DND-41 (cell line): ENCODE results near the gene FTSJ3.

Experiments used
- ATAC-seq: fragments of 200-7000 bp; cut with Tn5 transposase; 3 replicates; pipeline ENCODE4 v1.9.1; 2021; ENCODE audit warnings: low read depth; ENCODE audit not compliant: insufficient read depth
- DNase-seq: peaks from one replicate; pipeline ENCODE4 v3.0.0-alpha.2; 2020
- H2AFZ ChIP-seq: 2 replicates; pipeline ENCODE4 v1.6.0; 2012; ENCODE audit warnings: low read depth, low read length
- H3K27ac ChIP-seq: 2 replicates; pipeline ENCODE4 v1.5.1; 2012; ENCODE audit warnings: low read length, inconsistent platforms
- H3K27me3 ChIP-seq: fragments of 200-600 bp; sonication (generic); 2 replicates; pipeline ENCODE4 v1.6.0; 2012; ENCODE audit warnings: low read length, mild to moderate bottlenecking, inconsistent platforms; ENCODE audit not compliant: insufficient read depth, poor library complexity
- H3K36me3 ChIP-seq: 2 replicates; pipeline ENCODE4 v1.5.1; 2012; ENCODE audit warnings: low read length, inconsistent platforms; ENCODE audit not compliant: insufficient read depth
- H3K4me1 ChIP-seq: 2 replicates; pipeline ENCODE4 v1.5.1; 2012; ENCODE audit warnings: mild to moderate bottlenecking, low read length; ENCODE audit not compliant: insufficient read depth
- H3K4me2 ChIP-seq: 2 replicates; pipeline ENCODE4 v1.6.0; 2012; ENCODE audit warnings: mild to moderate bottlenecking, moderate library complexity, low read length, inconsistent platforms; ENCODE audit not compliant: insufficient read depth
- H3K4me3 ChIP-seq, 2 experiments: fragments of 200-600 bp in 1 of 2; shearing (Covaris generic) in 1 of 2; 2 replicates each; pipeline ENCODE4 v1.5.1; 2012 to 2016; ENCODE audit warnings: inconsistent platforms in 2 of 2, low read length in 2 of 2, mild to moderate bottlenecking in 2 of 2, low read depth in 1 of 2, moderate library complexity in 1 of 2
- H3K79me2 ChIP-seq: 2 replicates; pipeline ENCODE4 v1.6.0; 2012; ENCODE audit warnings: low read length, inconsistent platforms; ENCODE audit not compliant: insufficient read depth
- H3K9ac ChIP-seq: 2 replicates; pipeline ENCODE4 v1.6.0; 2012; ENCODE audit warnings: low read depth, mild to moderate bottlenecking, inconsistent platforms, low read length, moderate library complexity
- H3K9me3 ChIP-seq: 2 replicates; pipeline ENCODE4 v1.5.1; 2012; ENCODE audit warnings: low read length, moderate library complexity, mild to moderate bottlenecking, inconsistent platforms; ENCODE audit not compliant: insufficient read depth, severe bottlenecking
- H4K20me1 ChIP-seq: 2 replicates; pipeline ENCODE4 v1.6.0; 2012; ENCODE audit warnings: low read length; ENCODE audit not compliant: insufficient read depth
- EZH2 ChIP-seq: IDR thresholded peaks from 3 replicates; pipeline ENCODE4 v1.6.1; 2012; ENCODE audit warnings: borderline replicate concordance, low read depth, mild to moderate bottlenecking, moderate library complexity, low read length, inconsistent platforms; ENCODE audit not compliant: severe bottlenecking
- TF ChIP-seq, protein P1 (sequence below): IDR thresholded peaks from 2 replicates; pipeline ENCODE4 v1.5.1; 2012; ENCODE audit warnings: borderline replicate concordance, low read length, moderate library complexity, mild to moderate bottlenecking; ENCODE audit not compliant: poor library complexity, severe bottlenecking; ENCODE audit errors: extremely low read depth

FTSJ3 gene

GRCh38 chr17:63835167-63835720, 7.8 kb upstream of the FTSJ3 start:
- no peak overlapping the region for H3K9ac ChIP-seq
- no peaks in the 10 kb centered on the region for H3K9me3 ChIP-seq
- ATAC-seq (no peak), DNase-seq (no peak)
- no peak overlapping the region for H3K4me2 ChIP-seq
- H3K27ac ChIP-seq: no peak overlapping the region
- H4K20me1 ChIP-seq: peaks cover 46% of the 10 kb centered on the region
- no peak overlapping the region for H2AFZ ChIP-seq
- H3K4me1 ChIP-seq: peaks cover 19% of the 10 kb centered on the region
- peaks cover 86% of the 10 kb centered on the region for H3K36me3 ChIP-seq
- no peaks in the 10 kb centered on the region for H3K27me3 ChIP-seq
- peaks cover 47% of the 10 kb centered on the region for H3K79me2 ChIP-seq
- no peak overlapping the region for H3K4me3 ChIP-seq
- TF ChIP-seq, protein P1, sequence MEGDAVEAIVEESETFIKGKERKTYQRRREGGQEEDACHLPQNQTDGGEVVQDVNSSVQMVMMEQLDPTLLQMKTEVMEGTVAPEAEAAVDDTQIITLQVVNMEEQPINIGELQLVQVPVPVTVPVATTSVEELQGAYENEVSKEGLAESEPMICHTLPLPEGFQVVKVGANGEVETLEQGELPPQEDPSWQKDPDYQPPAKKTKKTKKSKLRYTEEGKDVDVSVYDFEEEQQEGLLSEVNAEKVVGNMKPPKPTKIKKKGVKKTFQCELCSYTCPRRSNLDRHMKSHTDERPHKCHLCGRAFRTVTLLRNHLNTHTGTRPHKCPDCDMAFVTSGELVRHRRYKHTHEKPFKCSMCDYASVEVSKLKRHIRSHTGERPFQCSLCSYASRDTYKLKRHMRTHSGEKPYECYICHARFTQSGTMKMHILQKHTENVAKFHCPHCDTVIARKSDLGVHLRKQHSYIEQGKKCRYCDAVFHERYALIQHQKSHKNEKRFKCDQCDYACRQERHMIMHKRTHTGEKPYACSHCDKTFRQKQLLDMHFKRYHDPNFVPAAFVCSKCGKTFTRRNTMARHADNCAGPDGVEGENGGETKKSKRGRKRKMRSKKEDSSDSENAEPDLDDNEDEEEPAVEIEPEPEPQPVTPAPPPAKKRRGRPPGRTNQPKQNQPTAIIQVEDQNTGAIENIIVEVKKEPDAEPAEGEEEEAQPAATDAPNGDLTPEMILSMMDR: no peak
- TF ChIP-seq EZH2: no peak

GRCh38 chr17:63834431-63835166, 7.1 kb upstream of the FTSJ3 start:
- Histone ChIP-seq H3K27ac (no peak overlapping the region), H3K9me3 (no peaks in the 10 kb centered on the region), H2AFZ (no peak overlapping the region), H3K4me2 (no peak overlapping the region), H4K20me1 (peaks cover 46% of the 10 kb centered on the region), H3K27me3 (no peaks in the 10 kb centered on the region), H3K36me3 (peaks cover 92% of the 10 kb centered on the region), H3K79me2 (peaks cover 48% of the 10 kb centered on the region), H3K4me3 (no peak overlapping the region), H3K9ac (no peak overlapping the region), H3K4me1 (peaks cover 18% of the 10 kb centered on the region)
- peak; percentile 68 for DNase-seq
- ATAC-seq: peak; percentile 75
- no peak for TF ChIP-seq EZH2
- TF ChIP-seq, protein P1: peak; percentile 69

- TF ChIP-seq, protein P1: no peak
- TF ChIP-seq EZH2: no peak
- no peak overlapping the region for H3K4me3 ChIP-seq
- H3K9ac ChIP-seq: no peak overlapping the region
- no peaks in the 10 kb centered on the region for H3K9me3 ChIP-seq
- H3K79me2 ChIP-seq: peaks cover 48% of the 10 kb centered on the region
- peaks cover 95% of the 10 kb centered on the region for H3K36me3 ChIP-seq
- H3K4me1 ChIP-seq: peaks cover 18% of the 10 kb centered on the region
- H3K27me3 ChIP-seq: no peaks in the 10 kb centered on the region
- H3K4me2 ChIP-seq: no peak overlapping the region
- H3K27ac ChIP-seq: no peak overlapping the region
- DNase-seq (no peak), ATAC-seq (no peak)
- peaks cover 39% of the 10 kb centered on the region for H4K20me1 ChIP-seq
- H2AFZ ChIP-seq: no peak overlapping the region
Measured at GRCh38 chr17:63833741-63834373, 6.4 kb upstream of the FTSJ3 start.
